Kidney epithelial cell (primary cell): ENCODE results near the gene SS18L1. TPM values are rescaled to one million over a fixed set of nuclear protein-coding genes. Genes with fewer than 3 reads are reported as not detected.

Experiments
- DNase-seq: peaks from one replicate; pipeline ENCODE4 v3.0.0-alpha.2; 2010; ENCODE audit warnings: low read depth
- H3K27me3 ChIP-seq: 2 replicates; pipeline ENCODE4 v1.6.0; 2011; ENCODE audit warnings: low read length; ENCODE audit not compliant: control insufficient read depth, insufficient read depth
- H3K36me3 ChIP-seq: 2 replicates; pipeline ENCODE4 v1.5.1; 2011; ENCODE audit warnings: low read length; ENCODE audit not compliant: control insufficient read depth, insufficient read depth
- H3K4me3 ChIP-seq: 2 replicates; pipeline ENCODE4 v1.5.1; 2011; ENCODE audit warnings: low read depth, mild to moderate bottlenecking, control low read depth, low read length
- total RNA-seq: library from RNA; depleted of rRNA; stranded (reverse); fragments of >200 nt; gene quantifications from 2 replicates; pipeline ENCODE4 v1.2.3, GENCODE V29; 2015
- TF ChIP-seq, protein P1 (sequence below): IDR thresholded peaks from 2 replicates; pipeline ENCODE4 v1.5.1; 2011; ENCODE audit warnings: mild to moderate bottlenecking, moderate library complexity, low read length, control low read depth, inconsistent platforms; ENCODE audit not compliant: insufficient read depth, poor library complexity, severe bottlenecking

The SS18L1 gene
- total RNA-seq, 1 donor from 2014 or later, result 15.9 TPM

DNA sequence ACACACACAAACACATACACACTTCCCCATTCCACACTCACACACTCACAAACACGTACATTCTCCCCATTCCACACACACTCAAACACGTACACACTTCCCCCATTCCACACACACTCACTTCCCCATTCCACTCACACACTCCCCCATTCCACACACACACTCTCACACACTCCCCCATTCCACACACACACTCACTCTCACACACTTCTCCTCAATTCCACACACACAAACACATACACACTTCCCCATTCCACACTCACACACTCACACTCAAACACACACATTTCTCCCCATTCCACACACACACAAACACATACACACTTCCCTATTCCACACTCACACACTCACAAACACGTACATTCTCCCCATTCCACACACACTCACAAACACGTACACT lies 86.1 kb downstream of the SS18L1 start:
- peaks cover 41% of the 10 kb centered on the region for H3K27me3 ChIP-seq
- TF ChIP-seq, protein P1, sequence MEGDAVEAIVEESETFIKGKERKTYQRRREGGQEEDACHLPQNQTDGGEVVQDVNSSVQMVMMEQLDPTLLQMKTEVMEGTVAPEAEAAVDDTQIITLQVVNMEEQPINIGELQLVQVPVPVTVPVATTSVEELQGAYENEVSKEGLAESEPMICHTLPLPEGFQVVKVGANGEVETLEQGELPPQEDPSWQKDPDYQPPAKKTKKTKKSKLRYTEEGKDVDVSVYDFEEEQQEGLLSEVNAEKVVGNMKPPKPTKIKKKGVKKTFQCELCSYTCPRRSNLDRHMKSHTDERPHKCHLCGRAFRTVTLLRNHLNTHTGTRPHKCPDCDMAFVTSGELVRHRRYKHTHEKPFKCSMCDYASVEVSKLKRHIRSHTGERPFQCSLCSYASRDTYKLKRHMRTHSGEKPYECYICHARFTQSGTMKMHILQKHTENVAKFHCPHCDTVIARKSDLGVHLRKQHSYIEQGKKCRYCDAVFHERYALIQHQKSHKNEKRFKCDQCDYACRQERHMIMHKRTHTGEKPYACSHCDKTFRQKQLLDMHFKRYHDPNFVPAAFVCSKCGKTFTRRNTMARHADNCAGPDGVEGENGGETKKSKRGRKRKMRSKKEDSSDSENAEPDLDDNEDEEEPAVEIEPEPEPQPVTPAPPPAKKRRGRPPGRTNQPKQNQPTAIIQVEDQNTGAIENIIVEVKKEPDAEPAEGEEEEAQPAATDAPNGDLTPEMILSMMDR, result no peak

DNA sequence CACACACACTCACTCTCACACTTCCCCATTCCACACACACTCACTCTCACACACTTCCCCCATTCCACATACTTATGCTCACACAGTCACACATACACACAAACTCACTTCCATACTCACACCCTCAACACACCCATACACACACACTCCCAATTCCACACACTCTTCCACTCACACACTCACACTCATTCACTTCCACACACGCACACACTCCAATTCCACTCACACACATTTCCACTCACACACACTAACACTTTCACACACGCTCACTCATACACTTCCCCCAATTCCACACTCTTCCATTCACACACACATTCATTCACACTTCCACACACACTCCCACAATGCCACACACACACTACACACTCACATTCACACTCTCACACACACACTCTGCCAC lies 86.7 kb downstream of the SS18L1 start:
- no peak for DNase-seq
- Histone ChIP-seq H3K36me3 (no peaks in the 10 kb centered on the region), H3K27me3 (peaks cover 39% of the 10 kb centered on the region), H3K4me3 (no peak overlapping the region)
- TF ChIP-seq, protein P1, result no peak

More for the DNA sequence above, 86.1 kb downstream of the SS18L1 start:
- H3K4me3 ChIP-seq, result no peak overlapping the region
- no peaks in the 10 kb centered on the region for H3K36me3 ChIP-seq
- DNase-seq, result no peak

DNA sequence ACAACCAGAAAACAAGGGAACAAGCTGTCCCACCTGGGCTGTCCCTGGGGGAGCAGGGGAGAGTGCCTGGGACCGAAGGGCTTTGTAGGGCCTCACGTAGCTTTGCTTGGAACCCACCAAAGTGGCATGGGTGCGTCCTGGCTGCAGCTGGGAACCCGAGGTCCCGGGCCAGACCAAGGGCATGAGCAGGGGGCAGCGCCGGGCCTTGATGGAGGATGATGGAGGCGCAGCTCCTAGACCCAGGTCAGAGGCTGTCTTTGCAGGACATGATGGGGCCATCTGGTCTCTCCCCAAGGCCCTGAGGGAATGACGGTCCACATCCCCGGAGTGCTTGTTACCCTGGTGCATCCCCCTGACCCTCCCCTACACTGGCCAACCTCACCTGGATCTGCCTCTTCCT lies 87.1 kb downstream of the SS18L1 start:
- TF ChIP-seq, protein P1, result no peak
- Histone ChIP-seq H3K27me3 (peaks cover 36% of the 10 kb centered on the region), H3K36me3 (no peaks in the 10 kb centered on the region), H3K4me3 (no peak overlapping the region)
- no peak for DNase-seq

DNA sequence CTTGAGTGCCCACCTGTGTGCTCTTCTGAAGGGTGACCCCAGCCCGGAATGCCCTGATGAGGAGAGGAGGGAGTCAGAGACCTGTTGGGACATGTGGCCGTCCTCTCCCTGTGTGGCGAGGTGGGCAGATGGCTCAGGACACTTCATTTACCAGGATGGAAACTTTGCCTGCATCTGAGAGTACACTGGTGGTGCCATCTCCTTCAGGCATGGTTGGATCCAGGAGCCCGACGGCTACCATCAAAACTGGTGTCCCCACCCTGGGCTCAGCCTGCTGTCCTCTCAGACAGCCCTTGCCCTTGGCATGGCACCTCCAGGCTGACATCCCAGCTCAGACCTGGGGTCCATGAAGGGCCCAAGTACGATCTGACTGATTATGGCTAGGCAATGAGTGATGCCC lies 87.7 kb downstream of the SS18L1 start:
- TF ChIP-seq, protein P1, result no peak
- Histone ChIP-seq H3K27me3 (peaks cover 30% of the 10 kb centered on the region), H3K4me3 (no peak overlapping the region), H3K36me3 (no peaks in the 10 kb centered on the region)
- DNase-seq, result no peak

Other genes starting within 250 kb of the SS18L1 start
- 5.9 and 24.9 TPM in 2 replicates for gene TAF4, start 77.9 kb upstream of the SS18L1 start, total RNA-seq
- 23.3 and 34.2 TPM in 2 replicates for gene LSM14B, start 21.3 kb upstream of the SS18L1 start, total RNA-seq
- gene PSMA7, start 375 bp upstream of the SS18L1 start, total RNA-seq, result 412 and 420 TPM in 2 replicates
- 19.5 and 31.9 TPM in 2 replicates for gene MTG2, start 39.3 kb downstream of the SS18L1 start, total RNA-seq
- gene HRH3, start 76.5 kb downstream of the SS18L1 start, total RNA-seq, result not detected in 2 replicates
- gene OSBPL2, start 94.8 kb downstream of the SS18L1 start, total RNA-seq, result 26.5 and 30.3 TPM in 2 replicates
- 193 and 216 TPM in 2 replicates for gene ADRM1, start 159.2 kb downstream of the SS18L1 start, total RNA-seq
- gene LAMA5, start 223.5 kb downstream of the SS18L1 start, total RNA-seq, result 359 and 455 TPM in 2 replicates
- 3,089 and 5,743 TPM in 2 replicates for gene RPS21, start 243.3 kb downstream of the SS18L1 start, total RNA-seq